B cell (primary cell): ENCODE measurements around the gene SYNJ2.

Experiments
- CTCF ChIP-seq: fragments of 200-600 bp; IDR thresholded peaks from one replicate; pipeline ENCODE4 v1.8.0; 2022; ENCODE audit warnings: antibody characterized with exemption, mild to moderate bottlenecking
- EZH2 ChIP-seq: IDR thresholded peaks from 2 replicates; pipeline ENCODE4 v1.6.1; 2012; ENCODE audit warnings: borderline replicate concordance, low read depth, mild to moderate bottlenecking, moderate library complexity, low read length; ENCODE audit not compliant: insufficient read depth, poor library complexity, severe bottlenecking

- TF ChIP-seq CTCF (no peak), EZH2 (no peak)
Measured at GRCh38 chr6:158068893-158069799, 87.5 kb downstream of the SYNJ2 start.
